Panc1 (cell line): ENCODE results near the gene BAX. TPM values are rescaled to one million over a fixed set of nuclear protein-coding genes. Genes with fewer than 3 reads are reported as not detected.

Experiments used
- ATAC-seq: fragments of 200-7000 bp; cut with Tn5 transposase; 2 replicates; pipeline ENCODE4 v1.9.1; 2020; ENCODE audit warnings: mild to moderate bottlenecking, moderate library complexity
- BruUV-seq: library from RNA; stranded (reverse); fragments of 400-500 nt; replicated peaks from 2 replicates; lab custom pipeline; 2021; lab: Mats Ljungman, UMichigan
- CTCF ChIA-PET: fragments of 300-600 bp; sonication (Branson Sonifier 250); formaldehyde crosslinking; loops from one replicate; lab custom pipeline; 2022; ENCODE audit warnings: antibody characterized with exemption; lab: Charles Lee
- POLR2A ChIA-PET: fragments of 300-600 bp; sonication (Branson Sonifier 250); formaldehyde crosslinking; loops from one replicate; lab custom pipeline; 2022; ENCODE audit warnings: antibody characterized with exemption; lab: Charles Lee
- DNase-seq: peaks from one replicate; pipeline ENCODE4 v3.0.0-alpha.2; 2010; ENCODE audit warnings: low read depth, low spot score
- H3K27ac ChIP-seq: 2 replicates; pipeline ENCODE4 v1.5.1; 2011; ENCODE audit warnings: mild to moderate bottlenecking, low read length, inconsistent platforms
- H3K27me3 ChIP-seq: fragments of 200-500 bp; sonication (Bioruptor generic); 2 replicates; pipeline ENCODE4 v1.6.0; 2014; ENCODE audit warnings: low read length, inconsistent platforms; ENCODE audit not compliant: control insufficient read depth, insufficient read depth
- H3K36me3 ChIP-seq: fragments of 200-500 bp; sonication (Bioruptor generic); 2 replicates; pipeline ENCODE4 v1.5.1; 2014; ENCODE audit warnings: inconsistent platforms, mild to moderate bottlenecking, low read length, moderate library complexity; ENCODE audit not compliant: control insufficient read depth, insufficient read depth
- H3K4me1 ChIP-seq: 2 replicates; pipeline ENCODE4 v1.5.1; 2011; ENCODE audit warnings: inconsistent platforms, mild to moderate bottlenecking, low read length, moderate library complexity; ENCODE audit not compliant: control insufficient read depth, insufficient read depth
- H3K4me3 ChIP-seq, 2 experiments: 2 replicates each; pipeline ENCODE4 v1.5.1; 2011 to 2012; ENCODE audit warnings: low read depth in 2 of 2, low read length in 2 of 2, mild to moderate bottlenecking in 2 of 2, inconsistent platforms in 1 of 2, moderate library complexity in 1 of 2
- H3K9me3 ChIP-seq: fragments of 200-500 bp; sonication (Bioruptor generic); 2 replicates; pipeline ENCODE4 v1.5.1; 2014; ENCODE audit warnings: low read depth, mild to moderate bottlenecking, inconsistent platforms, low read length, moderate library complexity; ENCODE audit not compliant: control insufficient read depth, insufficient read depth
- POLR2AphosphoS5 ChIP-seq: IDR thresholded peaks from 2 replicates; pipeline ENCODE4 v1.6.1; 2012; ENCODE audit warnings: mild to moderate bottlenecking, low read depth, low read length, moderate library complexity
- SIN3A ChIP-seq: IDR thresholded peaks from 2 replicates; pipeline ENCODE4 v1.6.1; 2012; ENCODE audit warnings: low read depth, mild to moderate bottlenecking, low read length, moderate library complexity, borderline replicate concordance; ENCODE audit not compliant: insufficient read depth
- TCF7L2 ChIP-seq: IDR thresholded peaks from 2 replicates; pipeline ENCODE4 v1.6.1; 2011; ENCODE audit warnings: mild to moderate bottlenecking, low read depth, low read length, inconsistent platforms
- in situ Hi-C: cut with HindIII; loops from 2 replicates; pipeline ENCODE4 v1.10.0; 2016; ENCODE audit warnings: low sequenced_read_pairs, low pct_unique_long_range_greater_than_20kb
- intact Hi-C: fragments of 100-400 bp; cut with micrococcal nuclease; formaldehyde crosslinking; loops from one replicate; pipeline ENCODE4 v1.10.0; 2022; ENCODE audit not compliant: unreplicated experiment
- total RNA-seq: library from RNA; stranded (reverse); gene quantifications from one replicate; pipeline ENCODE4 v1.2.1, GENCODE V29; 2021; ENCODE audit not compliant: unreplicated experiment
- TF ChIP-seq, protein P1 (sequence below), 2 experiments: IDR thresholded peaks; 2 replicates each; pipeline ENCODE4 v1.6.1; 2011 to 2012; ENCODE audit warnings: low read depth in 2 of 2, control low read depth in 1 of 2, low read length in 1 of 2, mild to moderate bottlenecking in 1 of 2, moderate library complexity in 1 of 2; ENCODE audit not compliant: insufficient read depth in 1 of 2
- TF ChIP-seq, protein P2 (sequence below): fragments of 450-650 bp; IDR thresholded peaks from 2 replicates; pipeline ENCODE4 v1.5.1; 2017; ENCODE audit warnings: mild to moderate bottlenecking

The BAX gene
- total RNA-seq, 1 experiment from 2014 or later = 100 TPM

DNA sequence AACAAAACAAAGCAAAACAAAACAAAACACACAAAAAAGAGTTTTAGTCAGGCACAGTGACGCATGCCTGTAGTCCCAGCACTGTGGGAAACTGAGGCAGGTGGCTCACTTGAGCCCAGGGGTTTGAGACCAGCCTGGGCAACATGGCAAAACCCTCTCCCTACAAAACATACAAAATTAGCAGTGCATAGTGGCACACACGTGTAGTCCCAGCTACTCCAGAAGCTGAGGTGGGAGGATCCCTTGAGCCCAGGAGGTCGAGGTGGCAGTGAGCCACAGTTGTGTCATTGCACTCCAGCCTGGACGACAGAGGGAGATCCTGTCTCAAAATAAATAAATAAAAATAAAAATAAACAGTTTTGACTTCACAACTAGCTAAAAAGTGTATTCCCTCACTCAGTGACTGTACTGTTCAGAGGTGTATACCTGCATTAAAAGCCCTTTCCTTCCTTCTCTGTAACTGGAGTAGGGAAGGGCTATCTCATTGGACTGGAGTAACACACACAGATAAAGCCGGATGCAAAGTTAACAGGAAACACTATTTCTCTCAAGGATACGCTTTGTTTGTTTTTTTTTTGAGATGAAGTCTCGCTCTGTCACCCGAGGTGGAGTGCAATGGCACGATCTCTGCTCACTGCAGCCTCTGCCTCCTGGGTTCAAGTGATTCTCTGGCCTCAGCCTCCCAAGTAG is 3.7 kb upstream of the BAX start:
- in situ Hi-C loops (no loop called here), intact Hi-C loops (no loop called here)
- no TSS peak for BruUV-seq
- ChIA-PET CTCF (no interaction called here), POLR2A (no interaction called here)
- no peak for ATAC-seq
- Histone ChIP-seq H3K4me3 (no peak overlapping the region), H3K27me3 (no peaks in the 10 kb centered on the region), H3K27ac (no peak overlapping the region), H3K4me1 (peaks cover 4% of the 10 kb centered on the region; the same call in 1 of the 2 replicates), H3K9me3 (no peaks in the 10 kb centered on the region), H3K36me3 (no peaks in the 10 kb centered on the region)
- no peak for DNase-seq
- TF ChIP-seq SIN3A (no peak), TCF7L2 (no peak), POLR2AphosphoS5 (no peak)
- TF ChIP-seq, protein P1, sequence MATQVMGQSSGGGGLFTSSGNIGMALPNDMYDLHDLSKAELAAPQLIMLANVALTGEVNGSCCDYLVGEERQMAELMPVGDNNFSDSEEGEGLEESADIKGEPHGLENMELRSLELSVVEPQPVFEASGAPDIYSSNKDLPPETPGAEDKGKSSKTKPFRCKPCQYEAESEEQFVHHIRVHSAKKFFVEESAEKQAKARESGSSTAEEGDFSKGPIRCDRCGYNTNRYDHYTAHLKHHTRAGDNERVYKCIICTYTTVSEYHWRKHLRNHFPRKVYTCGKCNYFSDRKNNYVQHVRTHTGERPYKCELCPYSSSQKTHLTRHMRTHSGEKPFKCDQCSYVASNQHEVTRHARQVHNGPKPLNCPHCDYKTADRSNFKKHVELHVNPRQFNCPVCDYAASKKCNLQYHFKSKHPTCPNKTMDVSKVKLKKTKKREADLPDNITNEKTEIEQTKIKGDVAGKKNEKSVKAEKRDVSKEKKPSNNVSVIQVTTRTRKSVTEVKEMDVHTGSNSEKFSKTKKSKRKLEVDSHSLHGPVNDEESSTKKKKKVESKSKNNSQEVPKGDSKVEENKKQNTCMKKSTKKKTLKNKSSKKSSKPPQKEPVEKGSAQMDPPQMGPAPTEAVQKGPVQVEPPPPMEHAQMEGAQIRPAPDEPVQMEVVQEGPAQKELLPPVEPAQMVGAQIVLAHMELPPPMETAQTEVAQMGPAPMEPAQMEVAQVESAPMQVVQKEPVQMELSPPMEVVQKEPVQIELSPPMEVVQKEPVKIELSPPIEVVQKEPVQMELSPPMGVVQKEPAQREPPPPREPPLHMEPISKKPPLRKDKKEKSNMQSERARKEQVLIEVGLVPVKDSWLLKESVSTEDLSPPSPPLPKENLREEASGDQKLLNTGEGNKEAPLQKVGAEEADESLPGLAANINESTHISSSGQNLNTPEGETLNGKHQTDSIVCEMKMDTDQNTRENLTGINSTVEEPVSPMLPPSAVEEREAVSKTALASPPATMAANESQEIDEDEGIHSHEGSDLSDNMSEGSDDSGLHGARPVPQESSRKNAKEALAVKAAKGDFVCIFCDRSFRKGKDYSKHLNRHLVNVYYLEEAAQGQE (IDR thresholded peaks at IDR 0.05; ENCODE audit: insufficient read depth in 1 of 2, low read depth in 2 of 2, low read length in 1 of 2) = no peak
- TF ChIP-seq, protein P2, sequence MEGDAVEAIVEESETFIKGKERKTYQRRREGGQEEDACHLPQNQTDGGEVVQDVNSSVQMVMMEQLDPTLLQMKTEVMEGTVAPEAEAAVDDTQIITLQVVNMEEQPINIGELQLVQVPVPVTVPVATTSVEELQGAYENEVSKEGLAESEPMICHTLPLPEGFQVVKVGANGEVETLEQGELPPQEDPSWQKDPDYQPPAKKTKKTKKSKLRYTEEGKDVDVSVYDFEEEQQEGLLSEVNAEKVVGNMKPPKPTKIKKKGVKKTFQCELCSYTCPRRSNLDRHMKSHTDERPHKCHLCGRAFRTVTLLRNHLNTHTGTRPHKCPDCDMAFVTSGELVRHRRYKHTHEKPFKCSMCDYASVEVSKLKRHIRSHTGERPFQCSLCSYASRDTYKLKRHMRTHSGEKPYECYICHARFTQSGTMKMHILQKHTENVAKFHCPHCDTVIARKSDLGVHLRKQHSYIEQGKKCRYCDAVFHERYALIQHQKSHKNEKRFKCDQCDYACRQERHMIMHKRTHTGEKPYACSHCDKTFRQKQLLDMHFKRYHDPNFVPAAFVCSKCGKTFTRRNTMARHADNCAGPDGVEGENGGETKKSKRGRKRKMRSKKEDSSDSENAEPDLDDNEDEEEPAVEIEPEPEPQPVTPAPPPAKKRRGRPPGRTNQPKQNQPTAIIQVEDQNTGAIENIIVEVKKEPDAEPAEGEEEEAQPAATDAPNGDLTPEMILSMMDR = no peak

DNA sequence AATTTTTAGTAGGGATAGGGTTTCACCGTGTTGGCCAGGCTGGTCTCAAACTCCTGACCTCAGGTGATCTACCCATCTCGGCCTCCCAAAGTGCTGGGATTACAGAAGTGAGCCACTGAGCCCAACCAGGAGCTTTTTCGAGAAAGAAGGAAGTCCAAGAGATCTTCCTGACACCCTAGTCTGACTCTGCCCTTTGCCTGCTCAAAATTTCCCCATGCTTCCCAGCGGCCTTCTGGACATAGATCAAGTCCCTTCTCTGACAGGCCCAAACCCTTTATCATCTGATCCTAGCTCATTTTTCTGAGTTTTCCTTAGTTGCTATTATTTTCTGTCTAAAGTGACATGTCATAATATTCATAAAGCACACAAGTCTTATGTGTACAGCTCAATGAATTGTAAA is 1.5 kb upstream of the BAX start:
- Histone ChIP-seq H3K4me3 (no peak overlapping the region), H3K4me1 (peaks cover 4% of the 10 kb centered on the region; the same call in 1 of the 2 replicates), H3K36me3 (no peaks in the 10 kb centered on the region), H3K27me3 (no peaks in the 10 kb centered on the region), H3K9me3 (no peaks in the 10 kb centered on the region), H3K27ac (no peak overlapping the region)
- CTCF ChIA-PET = no interaction called here
- no peak for ATAC-seq
- DNase-seq = no peak
- TF ChIP-seq, protein P1 (IDR thresholded peaks at IDR 0.05; ENCODE audit: insufficient read depth in 1 of 2, low read depth in 2 of 2, low read length in 1 of 2) = no peak
- no peak for TF ChIP-seq POLR2AphosphoS5
- TF ChIP-seq TCF7L2 = no peak
- TF ChIP-seq, protein P2 = no peak
- TF ChIP-seq SIN3A = no peak
- intact Hi-C loops = no loop called here
- in situ Hi-C loops = no loop called here
- POLR2A ChIA-PET = interaction anchor here (0.7 kb wide), 1 partner anchor 14 kb away, joined by 20 read pairs; no protein-coding TSS in a partner anchor
- BruUV-seq = no TSS peak
